K562 (cell line): ENCODE measurements around the gene ACSS1.

Experiments used
- ESRRB ChIP-seq: fragments of 250-450 bp; sonication (Bioruptor Pico); IDR thresholded peaks from 2 replicates; pipeline ENCODE4 v1.5.0; 2020; ENCODE audit warnings: mild to moderate bottlenecking, moderate library complexity, borderline replicate concordance
- MYC ChIP-seq, 2 experiments: fragments of 250-450 bp in 1 of 2; sonication (Bioruptor Pico) in 1 of 2; IDR thresholded peaks; 2 replicates each; pipeline versions ENCODE4 v1.5.1 to v1.6.1; 2012 to 2021; ENCODE audit warnings: low read depth in 2 of 2, borderline replicate concordance in 1 of 2, improper control_type of control experiment in 1 of 2, low read length in 1 of 2, mild to moderate bottlenecking in 1 of 2, moderate library complexity in 1 of 2
- SOX6 ChIP-seq: fragments of 450-650 bp; IDR thresholded peaks from 2 replicates; pipeline ENCODE4 v1.6.1; 2014; ENCODE audit warnings: mild to moderate bottlenecking
- YY1 ChIP-seq, 3 experiments: IDR thresholded peaks; 2 replicates each; pipeline ENCODE4 v1.6.1; 2011; ENCODE audit warnings: low read length in 2 of 3, mild to moderate bottlenecking in 2 of 3, moderate library complexity in 2 of 3, borderline replicate concordance in 1 of 3, control low read depth in 1 of 3, low read depth in 1 of 3; ENCODE audit not compliant: insufficient read depth in 3 of 3, insufficient replicate concordance in 2 of 3, control insufficient read depth in 1 of 3, insufficient read length in 1 of 3; ENCODE audit errors: extremely low read depth in 1 of 3
- TF ChIP-seq, protein P1 (sequence below): fragments of 250-450 bp; sonication (Bioruptor Pico); IDR thresholded peaks from 2 replicates; pipeline ENCODE4 v1.5.0; 2020; ENCODE audit warnings: mild to moderate bottlenecking
- TF ChIP-seq, protein P2 (sequence below): sonication (generic); formaldehyde crosslinking; IDR thresholded peaks from 2 replicates; pipeline ENCODE4 v1.8.1; 2023; ENCODE audit warnings: mild to moderate bottlenecking, missing genetic modification reagents

DNA sequence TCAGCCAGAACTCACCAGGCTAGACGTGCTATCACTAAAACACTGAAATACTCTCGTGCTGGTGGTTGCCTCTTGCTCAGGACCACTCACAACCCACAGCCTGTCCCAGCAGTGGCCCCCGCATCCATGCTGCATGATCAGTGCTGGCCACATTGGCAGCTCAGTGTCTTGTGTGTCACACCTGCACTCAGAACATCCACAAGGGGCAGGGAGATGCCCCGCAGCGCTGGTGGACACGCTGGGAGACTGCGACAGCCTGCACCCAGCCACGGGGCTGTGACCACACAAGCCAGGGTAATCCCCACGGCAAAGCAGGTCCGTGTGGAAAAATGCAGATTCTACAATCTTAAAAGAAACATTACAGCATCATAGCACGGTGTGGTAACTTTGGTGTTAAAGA lies 41.5 kb downstream of the ACSS1 start:
- TF ChIP-seq MYC (IDR thresholded peaks at IDR 0.05; ENCODE audit: low read depth, low read length) (no peak), MYC (CRISPR knock-in tag; IDR thresholded peaks at IDR 0.05; ENCODE audit: borderline replicate concordance, low read depth) (no peak), YY1 (IDR thresholded peaks at IDR 0.05; ENCODE audit: borderline replicate concordance in 1 of 3, control insufficient read depth in 1 of 3, extremely low read depth in 1 of 3, insufficient read depth in 3 of 3, insufficient read length in 1 of 3, insufficient replicate concordance in 2 of 3, low read depth in 1 of 3, low read length in 2 of 3) (no peak), SOX6 (no peak), ESRRB (CRISPR knock-in tag) (no peak)
- TF ChIP-seq, protein P1, sequence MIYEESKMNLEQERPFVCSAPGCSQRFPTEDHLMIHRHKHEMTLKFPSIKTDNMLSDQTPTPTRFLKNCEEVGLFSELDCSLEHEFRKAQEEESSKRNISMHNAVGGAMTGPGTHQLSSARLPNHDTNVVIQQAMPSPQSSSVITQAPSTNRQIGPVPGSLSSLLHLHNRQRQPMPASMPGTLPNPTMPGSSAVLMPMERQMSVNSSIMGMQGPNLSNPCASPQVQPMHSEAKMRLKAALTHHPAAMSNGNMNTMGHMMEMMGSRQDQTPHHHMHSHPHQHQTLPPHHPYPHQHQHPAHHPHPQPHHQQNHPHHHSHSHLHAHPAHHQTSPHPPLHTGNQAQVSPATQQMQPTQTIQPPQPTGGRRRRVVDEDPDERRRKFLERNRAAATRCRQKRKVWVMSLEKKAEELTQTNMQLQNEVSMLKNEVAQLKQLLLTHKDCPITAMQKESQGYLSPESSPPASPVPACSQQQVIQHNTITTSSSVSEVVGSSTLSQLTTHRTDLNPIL (CRISPR knock-in tag): no peak
- TF ChIP-seq, protein P2, sequence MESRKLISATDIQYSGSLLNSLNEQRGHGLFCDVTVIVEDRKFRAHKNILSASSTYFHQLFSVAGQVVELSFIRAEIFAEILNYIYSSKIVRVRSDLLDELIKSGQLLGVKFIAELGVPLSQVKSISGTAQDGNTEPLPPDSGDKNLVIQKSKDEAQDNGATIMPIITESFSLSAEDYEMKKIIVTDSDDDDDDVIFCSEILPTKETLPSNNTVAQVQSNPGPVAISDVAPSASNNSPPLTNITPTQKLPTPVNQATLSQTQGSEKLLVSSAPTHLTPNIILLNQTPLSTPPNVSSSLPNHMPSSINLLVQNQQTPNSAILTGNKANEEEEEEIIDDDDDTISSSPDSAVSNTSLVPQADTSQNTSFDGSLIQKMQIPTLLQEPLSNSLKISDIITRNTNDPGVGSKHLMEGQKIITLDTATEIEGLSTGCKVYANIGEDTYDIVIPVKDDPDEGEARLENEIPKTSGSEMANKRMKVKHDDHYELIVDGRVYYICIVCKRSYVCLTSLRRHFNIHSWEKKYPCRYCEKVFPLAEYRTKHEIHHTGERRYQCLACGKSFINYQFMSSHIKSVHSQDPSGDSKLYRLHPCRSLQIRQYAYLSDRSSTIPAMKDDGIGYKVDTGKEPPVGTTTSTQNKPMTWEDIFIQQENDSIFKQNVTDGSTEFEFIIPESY (CRISPR knock-in tag): no peak
